ENCODE data around the gene NPIPA5. TPM values are rescaled to one million over a fixed set of nuclear protein-coding genes. Genes with fewer than 3 reads are reported as not detected.

The NPIPA5 gene
- total and polyA plus RNA-seq, 2 donors (not counting 1 experiment from before 2014, with no cell fraction given), result 21.0 TPM; not detected in 1

Other genes starting within 250 kb of the NPIPA5 start
- 0.27 and 0.41 TPM in 2 replicates for gene MPV17L, start 17.5 kb upstream of the NPIPA5 start, total RNA-seq
- gene MPV17L, start 17.5 kb upstream of the NPIPA5 start, polyA plus RNA-seq, result 0.06 TPM in 1 of 2 replicates, not detected in the other
- 11.2 and 13.5 TPM in 2 replicates for gene BMERB1, start 56.3 kb upstream of the NPIPA5 start, total RNA-seq
- gene BMERB1, start 56.3 kb upstream of the NPIPA5 start, polyA plus RNA-seq, result 0.40 and 2.2 TPM in 2 replicates

Measured in B cell (primary cell).